HepG2 (cell line): ENCODE data around the gene ERBB4. TPM values are rescaled to one million over a fixed set of nuclear protein-coding genes. Genes with fewer than 3 reads are reported as not detected.

ENCODE experiments used
- ATAC-seq: fragments of 200-7000 bp; cut with Tn5 transposase; 3 replicates; pipeline ENCODE4 v1.9.1; 2020; ENCODE audit warnings: mild to moderate bottlenecking, moderate library complexity
- BruUV-seq: library from RNA; stranded (reverse); fragments of 400-500 nt; replicated peaks from 2 replicates; lab custom pipeline; 2021; lab: Mats Ljungman, UMichigan
- CTCF ChIA-PET: fragments of 300-600 bp; formaldehyde crosslinking; extraction: SDS; loops from one replicate; lab custom pipeline; 2021; ENCODE audit warnings: low total read pairs, inconsistent platforms, low intra/inter-chr PET ratio; lab: Yijun Ruan, JAX
- POLR2A ChIA-PET: fragments of 350-600 bp; sonication (Branson Sonifier 250); formaldehyde crosslinking; loops from one replicate; lab custom pipeline; 2020; ENCODE audit warnings: antibody characterized with exemption, inconsistent platforms; lab: Yijun Ruan, JAX
- DNase-seq: peaks from one replicate; pipeline ENCODE4 v3.0.0-alpha.2; 2015; ENCODE audit warnings: low spot score
- FAIRE-seq: peaks from 3 replicates; lab custom pipeline; 2011; peaks lifted over from hg19 to GRCh38; lab: Jason Lieb, UNC
- H2AFZ ChIP-seq: one replicate; pipeline ENCODE4 v1.6.1; 2011; ENCODE audit warnings: low read length, inconsistent platforms
- H3K27ac ChIP-seq: fragments of 300-600 bp; 3 replicates; pipeline ENCODE4 v1.8.0; 2011; ENCODE audit warnings: mixed run types, mild to moderate bottlenecking, mixed read lengths, low read length, inconsistent platforms; ENCODE audit not compliant: insufficient read depth; ENCODE audit errors: extremely low read length
- H3K27me3 ChIP-seq, 2 experiments: fragments of 200-600 bp in 1 of 2; 2 replicates in 1 of 2; 3 replicates in 1 of 2; pipeline versions ENCODE4 v1.6.0 to v1.8.0; 2011; ENCODE audit warnings: low read length in 2 of 2, mild to moderate bottlenecking in 2 of 2, moderate library complexity in 2 of 2, inconsistent platforms in 1 of 2; ENCODE audit not compliant: insufficient read depth in 2 of 2, control insufficient read depth in 1 of 2
- H3K36me3 ChIP-seq, 2 experiments: fragments of 200-600 bp in 1 of 2; replicated peaks in 1 of 2; 2 replicates in 1 of 2; 3 replicates in 1 of 2; pipeline versions ENCODE4 v1.5.1 to v1.8.0; 2011; ENCODE audit warnings: low read length in 2 of 2, inconsistent platforms in 1 of 2; ENCODE audit not compliant: insufficient read depth in 2 of 2, control insufficient read depth in 1 of 2
- H3K4me1 ChIP-seq: 2 replicates; pipeline ENCODE4 v1.5.1; 2012; ENCODE audit warnings: low read length, inconsistent platforms; ENCODE audit not compliant: insufficient read depth
- H3K4me2 ChIP-seq: 2 replicates; pipeline ENCODE4 v1.6.0; 2011; ENCODE audit warnings: low read depth, low read length, inconsistent platforms
- H3K4me3 ChIP-seq, 3 experiments: fragments of 200-600 bp in 1 of 3; sonication (generic), shearing (Covaris generic) in 1 of 3; replicated peaks in 1 of 3; 2 replicates each; pipeline ENCODE4 v1.5.1; 2011 to 2016; ENCODE audit warnings: low read length in 3 of 3, inconsistent platforms in 2 of 3, low read depth in 2 of 3, mild to moderate bottlenecking in 2 of 3, control low read depth in 1 of 3, mixed read lengths in 1 of 3; ENCODE audit not compliant: insufficient read depth in 1 of 3
- H3K79me2 ChIP-seq: one replicate; pipeline ENCODE4 v1.6.1; 2011; ENCODE audit warnings: low read length, inconsistent platforms; ENCODE audit not compliant: insufficient read depth
- H3K9ac ChIP-seq: 2 replicates; pipeline ENCODE4 v1.6.0; 2011; ENCODE audit warnings: mild to moderate bottlenecking, low read depth, low read length, inconsistent platforms; ENCODE audit not compliant: insufficient read depth
- H3K9me3 ChIP-seq: 2 replicates; pipeline ENCODE4 v1.5.1; 2012; ENCODE audit warnings: mild to moderate bottlenecking, low read length
- H4K20me1 ChIP-seq: 2 replicates; pipeline ENCODE4 v1.6.0; 2011; ENCODE audit warnings: inconsistent platforms, mild to moderate bottlenecking, low read length, moderate library complexity; ENCODE audit not compliant: insufficient read depth
- BCL3 ChIP-seq: sonication (generic); formaldehyde crosslinking; IDR thresholded peaks from 2 replicates; pipeline ENCODE4 v1.5.1; 2020; ENCODE audit warnings: mild to moderate bottlenecking, missing genetic modification reagents, moderate library complexity
- CENPT ChIP-seq: sonication (generic); formaldehyde crosslinking; IDR thresholded peaks from 2 replicates; pipeline ENCODE4 v1.8.0; 2022; ENCODE audit warnings: low read depth, mild to moderate bottlenecking, moderate library complexity, missing genetic modification reagents
- FOXM1 ChIP-seq: sonication (generic); formaldehyde crosslinking; IDR thresholded peaks from 2 replicates; pipeline ENCODE4 v1.5.0; 2020; ENCODE audit warnings: missing genetic modification reagents
- MBNL3 ChIP-seq: fragments of 250-450 bp; sonication (Bioruptor Pico); conservative IDR thresholded peaks from 2 replicates; pipeline ENCODE4 v1.8.0; 2022; ENCODE audit warnings: mild to moderate bottlenecking, inconsistent platforms
- U2AF2 ChIP-seq: fragments of 200-400 bp; formaldehyde crosslinking; IDR thresholded peaks from 2 replicates; pipeline ENCODE4 v1.6.1; 2017; ENCODE audit warnings: low read depth, mild to moderate bottlenecking, low read length
- ZNF12 ChIP-seq: sonication (generic); formaldehyde crosslinking; IDR thresholded peaks from 2 replicates; pipeline ENCODE4 v1.5.0; 2020; ENCODE audit warnings: missing genetic modification reagents
- ZNF124 ChIP-seq: sonication (generic); formaldehyde crosslinking; IDR thresholded peaks from 2 replicates; pipeline ENCODE4 v1.4.0; 2020; ENCODE audit warnings: missing genetic modification reagents
- ZNF143 ChIP-seq: sonication (generic); formaldehyde crosslinking; IDR thresholded peaks from 2 replicates; pipeline ENCODE4 v1.4.0; 2020; ENCODE audit warnings: missing genetic modification reagents
- ZNF468 ChIP-seq: sonication (generic); formaldehyde crosslinking; IDR thresholded peaks from 2 replicates; pipeline ENCODE4 v1.8.0; 2022; ENCODE audit warnings: mild to moderate bottlenecking, moderate library complexity, missing genetic modification reagents
- WGBS: methylation state at CpG from one replicate; pipeline ENCODE4 v1.1.6; 2017; ENCODE audit warnings: low lambda C conversion rate; 5-methylcytosine and 5-hydroxymethylcytosine counted together
- in situ Hi-C: cut with HindIII; loops from 2 replicates; pipeline ENCODE4 v1.10.0; 2017; ENCODE audit warnings: low pct_unique_long_range_greater_than_20kb; ENCODE audit not compliant: extremely low pct_ligation_motif_present
- intact Hi-C: fragments of 100-400 bp; cut with micrococcal nuclease; formaldehyde crosslinking; loops from one replicate; pipeline ENCODE4 v1.10.0; 2022; ENCODE audit not compliant: unreplicated experiment
- polyA plus RNA-seq, 8 experiments: library from polyadenylated mRNA; depleted of rRNA in 3 of 8; stranded (reverse) in 7 of 8; unstranded in 1 of 8; fragments of >200 nt; fragmentation: Illumina TruSeq in 4 of 8; extraction: Trizol in 4 of 8; gene quantifications; 2 replicates each; pipeline versions ENCODE4 v1.2.1 to v1.2.3, GENCODE V29; 2011 to 2016; ENCODE audit warnings: low read depth in 4 of 8, missing spikeins in 1 of 8, mixed read lengths in 1 of 8; ENCODE audit not compliant: insufficient read depth in 1 of 8
- total RNA-seq, 5 experiments: library from RNA; depleted of rRNA; stranded (reverse); fragments of >200 nt; fragmentation: Illumina TruSeq; extraction: Trizol; gene quantifications; 2 replicates each; pipeline ENCODE4 v1.2.3, GENCODE V29; 2016; ENCODE audit warnings: low read depth in 1 of 5
- TF ChIP-seq, protein P1 (sequence below): sonication (generic); formaldehyde crosslinking; IDR thresholded peaks from 2 replicates; pipeline ENCODE4 v1.9.0; 2021; ENCODE audit warnings: missing genetic modification reagents, mild to moderate bottlenecking, borderline replicate concordance
- TF ChIP-seq, protein P2 (sequence below): sonication (generic); formaldehyde crosslinking; IDR thresholded peaks from 2 replicates; pipeline ENCODE4; 2020; ENCODE audit warnings: missing genetic modification reagents, mild to moderate bottlenecking, borderline replicate concordance

The ERBB4 gene
- total and polyA plus RNA-seq, 2 of the 13 experiments (the other 11 are each of a cell fraction or from before 2014, with no cell fraction given), result not detected

DNA sequence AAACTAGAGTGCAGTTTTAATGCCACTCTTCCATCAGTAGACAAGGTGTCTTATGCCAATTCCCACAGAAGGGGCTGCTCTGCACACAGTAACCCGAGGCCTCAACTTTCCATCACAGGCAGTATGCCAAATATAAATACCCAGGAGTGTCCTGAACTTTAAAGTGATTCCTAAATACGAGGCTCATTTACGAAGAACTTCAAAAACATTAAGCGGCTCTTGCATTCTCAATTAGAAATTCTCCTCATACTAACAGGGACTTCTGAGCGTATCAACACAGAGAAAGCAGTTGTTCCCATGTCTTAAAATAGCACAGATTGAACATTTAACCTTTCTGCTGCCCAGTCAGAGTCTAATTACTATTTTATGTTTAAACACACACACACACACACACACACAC, 638.6 kb downstream of the ERBB4 start:
- H3K9me3 ChIP-seq, result no peaks in the 10 kb centered on the region
- H4K20me1 ChIP-seq, result no peaks in the 10 kb centered on the region
- no peak overlapping the region for H3K4me3 ChIP-seq
- H3K4me1 ChIP-seq, result no peaks in the 10 kb centered on the region
- H3K27me3 ChIP-seq, result no peaks in the 10 kb centered on the region
- CTCF ChIA-PET, result no interaction called here
- BruUV-seq, result no TSS peak
- H3K27ac ChIP-seq, result no peak overlapping the region
- ATAC-seq (no peak), DNase-seq (no peak), FAIRE-seq (no peak)
- in situ Hi-C loops (no loop called here), intact Hi-C loops (no loop called here)
- no peaks in the 10 kb centered on the region for H3K79me2 ChIP-seq
- TF ChIP-seq, protein P1, sequence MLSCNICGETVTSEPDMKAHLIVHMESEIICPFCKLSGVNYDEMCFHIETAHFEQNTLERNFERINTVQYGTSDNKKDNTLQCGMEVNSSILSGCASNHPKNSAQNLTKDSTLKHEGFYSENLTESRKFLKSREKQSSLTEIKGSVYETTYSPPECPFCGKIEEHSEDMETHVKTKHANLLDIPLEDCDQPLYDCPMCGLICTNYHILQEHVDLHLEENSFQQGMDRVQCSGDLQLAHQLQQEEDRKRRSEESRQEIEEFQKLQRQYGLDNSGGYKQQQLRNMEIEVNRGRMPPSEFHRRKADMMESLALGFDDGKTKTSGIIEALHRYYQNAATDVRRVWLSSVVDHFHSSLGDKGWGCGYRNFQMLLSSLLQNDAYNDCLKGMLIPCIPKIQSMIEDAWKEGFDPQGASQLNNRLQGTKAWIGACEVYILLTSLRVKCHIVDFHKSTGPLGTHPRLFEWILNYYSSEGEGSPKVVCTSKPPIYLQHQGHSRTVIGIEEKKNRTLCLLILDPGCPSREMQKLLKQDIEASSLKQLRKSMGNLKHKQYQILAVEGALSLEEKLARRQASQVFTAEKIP, result no peak
- TF ChIP-seq ZNF124 (CRISPR knock-in tag) (no peak), ZNF143 (CRISPR knock-in tag) (no peak), BCL3 (CRISPR knock-in tag) (no peak), CENPT (no peak), ZNF468 (CRISPR knock-in tag) (no peak), FOXM1 (no peak), MBNL3 (CRISPR knock-in tag) (no peak), U2AF2 (no peak), ZNF12 (CRISPR knock-in tag) (no peak)
- TF ChIP-seq, protein P2, sequence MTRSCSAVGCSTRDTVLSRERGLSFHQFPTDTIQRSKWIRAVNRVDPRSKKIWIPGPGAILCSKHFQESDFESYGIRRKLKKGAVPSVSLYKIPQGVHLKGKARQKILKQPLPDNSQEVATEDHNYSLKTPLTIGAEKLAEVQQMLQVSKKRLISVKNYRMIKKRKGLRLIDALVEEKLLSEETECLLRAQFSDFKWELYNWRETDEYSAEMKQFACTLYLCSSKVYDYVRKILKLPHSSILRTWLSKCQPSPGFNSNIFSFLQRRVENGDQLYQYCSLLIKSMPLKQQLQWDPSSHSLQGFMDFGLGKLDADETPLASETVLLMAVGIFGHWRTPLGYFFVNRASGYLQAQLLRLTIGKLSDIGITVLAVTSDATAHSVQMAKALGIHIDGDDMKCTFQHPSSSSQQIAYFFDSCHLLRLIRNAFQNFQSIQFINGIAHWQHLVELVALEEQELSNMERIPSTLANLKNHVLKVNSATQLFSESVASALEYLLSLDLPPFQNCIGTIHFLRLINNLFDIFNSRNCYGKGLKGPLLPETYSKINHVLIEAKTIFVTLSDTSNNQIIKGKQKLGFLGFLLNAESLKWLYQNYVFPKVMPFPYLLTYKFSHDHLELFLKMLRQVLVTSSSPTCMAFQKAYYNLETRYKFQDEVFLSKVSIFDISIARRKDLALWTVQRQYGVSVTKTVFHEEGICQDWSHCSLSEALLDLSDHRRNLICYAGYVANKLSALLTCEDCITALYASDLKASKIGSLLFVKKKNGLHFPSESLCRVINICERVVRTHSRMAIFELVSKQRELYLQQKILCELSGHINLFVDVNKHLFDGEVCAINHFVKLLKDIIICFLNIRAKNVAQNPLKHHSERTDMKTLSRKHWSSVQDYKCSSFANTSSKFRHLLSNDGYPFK (CRISPR knock-in tag), result no peak
- no peak overlapping the region for H3K9ac ChIP-seq
- POLR2A ChIA-PET, result no interaction called here
- no peak overlapping the region for H3K4me2 ChIP-seq
- no peaks in the 10 kb centered on the region for H3K36me3 ChIP-seq
- no peak overlapping the region for H2AFZ ChIP-seq
- 33% methylated on average over 5 of the region's 5 CpGs for WGBS
